ENCODE measurements around the gene TAS2R20.

TAS2R20 gene

GRCh38 chr12:11031307-11031706, 33.2 kb upstream of the TAS2R20 start, which contains the start of gene TAS2R31 (continued):
- no peak for TF ChIP-seq PRDM4 (tag by site-specific recombination; IDR thresholded peaks at IDR 0.05)
- TF ChIP-seq ZNF76 (tag by site-specific recombination; IDR thresholded peaks at IDR 0.05; ENCODE audit: borderline replicate concordance, low read depth), result no peak
- no peak for TF ChIP-seq ZNF121 (tag by site-specific recombination; IDR thresholded peaks at IDR 0.05)
- TF ChIP-seq ZNF488 (tag by site-specific recombination; IDR thresholded peaks at IDR 0.05), result no peak
- no peak for TF ChIP-seq SP2 (tag by site-specific recombination; IDR thresholded peaks at IDR 0.05)
- no peak for TF ChIP-seq GFI1B (tag by site-specific recombination; IDR thresholded peaks at IDR 0.05)
- TF ChIP-seq ZBTB11 (tag by site-specific recombination; conservative IDR thresholded peaks at IDR 0.05; ENCODE audit: low read depth), result no peak
- no peak for TF ChIP-seq ZBTB6 (tag by site-specific recombination; IDR thresholded peaks at IDR 0.05)
- TF ChIP-seq ZNF148 (tag by site-specific recombination; IDR thresholded peaks at IDR 0.05; ENCODE audit: borderline replicate concordance), result no peak
- no peak for TF ChIP-seq ZNF560 (tag by site-specific recombination; IDR thresholded peaks at IDR 0.05; ENCODE audit: borderline replicate concordance)
- no peak for TF ChIP-seq ZNF747 (tag by site-specific recombination; IDR thresholded peaks at IDR 0.05)

- no peak for TF ChIP-seq ZNF658 (tag by site-specific recombination; IDR thresholded peaks at IDR 0.05)
- no peak for TF ChIP-seq ZNF133 (tag by site-specific recombination; IDR thresholded peaks at IDR 0.05)
- TF ChIP-seq ZNF157 (tag by site-specific recombination; IDR thresholded peaks at IDR 0.05), result no peak
- TF ChIP-seq SETDB1 (IDR thresholded peaks at IDR 0.05; ENCODE audit: insufficient read length, low read length), result no peak
- TF ChIP-seq ZNF510 (tag by site-specific recombination; IDR thresholded peaks at IDR 0.05; ENCODE audit: insufficient replicate concordance), result no peak
- H3K4me1 ChIP-seq (ENCODE audit: control insufficient read depth, insufficient read depth, low read length), result no peaks in the 10 kb centered on the region
- CTCF ChIA-PET, result interaction anchor here (0.8 kb wide), 1 partner anchor 117 kb away, joined by 3 read pairs; the partner anchor contains the start of gene TAS2R13
- POLR2A ChIA-PET, result no interaction called here
- H3K27ac ChIP-seq (ENCODE audit: extremely low read depth, low read depth, low read length), result no peak overlapping the region
- H3K4me3 ChIP-seq (ENCODE audit: low read depth, low read length), result no peak overlapping the region
- peaks cover 0 to 7% of the 10 kb centered on the region in 2 experiments; a peak in 2 of 3 replicates for H3K36me3 ChIP-seq (ENCODE audit: control insufficient read depth in 2 of 2, insufficient read depth in 1 of 2, low read length in 2 of 2)
- H3K9me3 ChIP-seq (ENCODE audit: control insufficient read depth, insufficient read depth, low read depth, low read length), result no peaks in the 10 kb centered on the region
Measured at GRCh38 chr12:11026118-11026517, 28.0 kb upstream of the TAS2R20 start.

Data from HEK293 (cell line).